K562 (cell line): Measurements from ENCODE around the gene COL6A6. TPM values are rescaled to one million over a fixed set of nuclear protein-coding genes. Genes with fewer than 3 reads are reported as not detected.

ENCODE experiments used
- ATAC-seq: fragments of 200-7000 bp; cut with Tn5 transposase; 3 replicates; pipeline ENCODE4 v1.9.1; 2020; ENCODE audit warnings: moderate library complexity
- BruUV-seq: library from RNA; stranded (reverse); fragments of 400-500 nt; replicated peaks from 2 replicates; lab custom pipeline; 2021; lab: Mats Ljungman, UMichigan
- CTCF ChIA-PET: fragments of 300-600 bp; formaldehyde crosslinking; extraction: SDS; loops from one replicate; lab custom pipeline; 2021; ENCODE audit warnings: low intra/inter-chr PET ratio; lab: Yijun Ruan, JAX
- POLR2A ChIA-PET: fragments of 300-600, 350-650 bp; sonication (Branson Sonifier 250); formaldehyde crosslinking; extraction: SDS; loops from one replicate; lab custom pipeline; 2021; ENCODE audit warnings: antibody characterized with exemption, inconsistent platforms; lab: Yijun Ruan, JAX
- DNase-seq, 4 experiments: peaks; one replicate each; pipeline versions ENCODE4 v3.0.0 to v3.0.0-alpha.2; 2011 to 2018; ENCODE audit warnings: low spot score in 3 of 4, mixed read lengths in 3 of 4; ENCODE audit errors: extremely low read depth in 1 of 4
- FAIRE-seq: peaks from 2 replicates; lab custom pipeline; 2011; peaks lifted over from hg19 to GRCh38; lab: Jason Lieb, UNC
- H2AFZ ChIP-seq: 2 replicates; pipeline ENCODE4 v1.6.0; 2011; ENCODE audit warnings: low read depth, low read length, control low read depth, inconsistent platforms
- H3K27ac ChIP-seq: fragments of 200-600 bp; 3 replicates; pipeline ENCODE4 v1.8.0; 2011; ENCODE audit warnings: low read depth, mild to moderate bottlenecking, control low read depth, inconsistent platforms, low read length, moderate library complexity, mixed read lengths; ENCODE audit errors: extremely low read depth
- H3K27me3 ChIP-seq, 2 experiments: fragments of 300-600 bp in 1 of 2; 2 replicates in 1 of 2; 3 replicates in 1 of 2; pipeline versions ENCODE4 v1.6.0 to v1.8.0; 2011; ENCODE audit warnings: inconsistent platforms in 2 of 2, low read length in 2 of 2, mild to moderate bottlenecking in 1 of 2, mixed read lengths in 1 of 2, moderate library complexity in 1 of 2; ENCODE audit not compliant: control insufficient read depth in 2 of 2, insufficient read depth in 2 of 2
- H3K36me3 ChIP-seq: fragments of 300-600 bp; 3 replicates; pipeline ENCODE4 v1.8.0; 2011; ENCODE audit warnings: mild to moderate bottlenecking, low read length, inconsistent platforms; ENCODE audit not compliant: control insufficient read depth, insufficient read depth
- H3K4me1 ChIP-seq, 2 experiments: fragments of 200-600 bp in 1 of 2; replicated peaks in 1 of 2; 2 replicates in 1 of 2; 3 replicates in 1 of 2; pipeline versions ENCODE4 v1.5.1 to v1.8.0; 2011; ENCODE audit warnings: inconsistent platforms in 2 of 2, low read length in 2 of 2, mild to moderate bottlenecking in 1 of 2, mixed read lengths in 1 of 2, moderate library complexity in 1 of 2; ENCODE audit not compliant: control insufficient read depth in 2 of 2, insufficient read depth in 2 of 2
- H3K4me2 ChIP-seq: 2 replicates; pipeline ENCODE4 v1.6.1; 2011; ENCODE audit warnings: low read length, control low read depth, inconsistent platforms, mixed read lengths; ENCODE audit not compliant: insufficient read depth
- H3K4me3 ChIP-seq: fragments of 200-600 bp; sonication (generic), shearing (Covaris generic); 2 replicates; pipeline ENCODE4 v1.5.1; 2016; ENCODE audit warnings: control low read depth, inconsistent platforms
- H3K79me2 ChIP-seq: fragments of 200-600 bp; 3 replicates; pipeline ENCODE4 v1.8.0; 2011; ENCODE audit warnings: low read length, inconsistent platforms; ENCODE audit not compliant: control insufficient read depth, insufficient read depth
- H3K9ac ChIP-seq, 2 experiments: 2 replicates each; pipeline versions ENCODE4 v1.6.0 to v1.6.1; 2011; ENCODE audit warnings: low read depth in 2 of 2, low read length in 2 of 2, control low read depth in 1 of 2, inconsistent platforms in 1 of 2, mild to moderate bottlenecking in 1 of 2, mixed read lengths in 1 of 2; ENCODE audit not compliant: insufficient read depth in 1 of 2
- H3K9me1 ChIP-seq: one replicate; pipeline ENCODE4 v1.6.0; 2011; ENCODE audit warnings: inconsistent platforms, mild to moderate bottlenecking, low read length, moderate library complexity; ENCODE audit not compliant: control insufficient read depth, insufficient read depth
- H3K9me3 ChIP-seq: replicated peaks from 2 replicates; pipeline ENCODE4 v1.5.1; 2011; ENCODE audit warnings: low read depth, low read length, inconsistent platforms; ENCODE audit not compliant: control insufficient read depth, insufficient read depth
- H4K20me1 ChIP-seq: replicated peaks from 2 replicates; pipeline ENCODE4 v1.6.1; 2011; ENCODE audit warnings: low read length, inconsistent platforms, mixed read lengths; ENCODE audit not compliant: control insufficient read depth, insufficient read depth
- KAT8 ChIP-seq: fragments of 450-650 bp; IDR thresholded peaks from 2 replicates; pipeline ENCODE4 v1.6.1; 2016; ENCODE audit warnings: low read depth, mild to moderate bottlenecking
- NFXL1 ChIP-seq: fragments of 450-650 bp; formaldehyde crosslinking; IDR thresholded peaks from 2 replicates; pipeline ENCODE4 v1.4.0; 2021; ENCODE audit warnings: mild to moderate bottlenecking
- RB1 ChIP-seq: fragments of 450-650 bp; IDR thresholded peaks from 2 replicates; pipeline ENCODE4 v1.6.1; 2017; ENCODE audit warnings: low read depth, mild to moderate bottlenecking
- SREBF1 ChIP-seq: fragments of 150-350 bp; IDR thresholded peaks from 2 replicates; pipeline ENCODE4 v1.6.1; 2014; ENCODE audit warnings: antibody characterized with exemption, low read depth, low read length, borderline replicate concordance
- TAF15 ChIP-seq: fragments of 200-400 bp; formaldehyde crosslinking; IDR thresholded peaks from 2 replicates; pipeline ENCODE4 v1.6.1; 2017; ENCODE audit warnings: mild to moderate bottlenecking, low read depth, low read length, moderate library complexity
- ZBTB34 ChIP-seq: fragments of 250-450 bp; sonication (Bioruptor Pico); IDR thresholded peaks from 2 replicates; pipeline ENCODE4 v1.8.0; 2021; ENCODE audit warnings: mild to moderate bottlenecking, moderate library complexity
- ZNF124 ChIP-seq: sonication (generic); formaldehyde crosslinking; IDR thresholded peaks from 2 replicates; pipeline ENCODE4 v1.8.1; 2022; ENCODE audit warnings: missing genetic modification reagents
- ZNF232 ChIP-seq: sonication (generic); formaldehyde crosslinking; IDR thresholded peaks from 2 replicates; pipeline ENCODE4 v1.8.0; 2022; ENCODE audit warnings: mild to moderate bottlenecking, missing genetic modification reagents
- ZNF253 ChIP-seq: fragments of 250-450 bp; sonication (Bioruptor Pico); conservative IDR thresholded peaks from 2 replicates; pipeline ENCODE4 v1.6.1; 2021; ENCODE audit warnings: mild to moderate bottlenecking
- ZNF655 ChIP-seq: fragments of 250-450 bp; sonication (Bioruptor Pico); IDR thresholded peaks from 2 replicates; pipeline ENCODE4 v1.5.0; 2021
- ZNF707 ChIP-seq: fragments of 250-450 bp; sonication (Bioruptor Pico); conservative IDR thresholded peaks from 2 replicates; pipeline ENCODE4 v1.8.0; 2022; ENCODE audit warnings: inconsistent platforms, mild to moderate bottlenecking, moderate library complexity
- WGBS: fragments of 100-300 bp; shearing (Covaris generic); methylation state at CpG from one replicate; pipeline ENCODE4 v1.1.6; 2016; ENCODE audit warnings: low coverage, mixed read lengths; ENCODE audit not compliant: insufficient coverage; ENCODE audit errors: missing lambda C conversion rate; 5-methylcytosine and 5-hydroxymethylcytosine counted together
- in situ Hi-C: fragments of 300-500 bp; cut with MboI; formaldehyde crosslinking; loops from 4 replicates; pipeline ENCODE4 v1.15.0; 2018; ENCODE audit warnings: inconsistent platforms, mixed read lengths
- intact Hi-C: fragments of 100-400 bp; cut with micrococcal nuclease; formaldehyde crosslinking; loops from 2 replicates; pipeline ENCODE4 v1.14.2; 2022
- polyA plus RNA-seq, 8 experiments: library from polyadenylated mRNA; depleted of rRNA in 4 of 8; stranded (reverse) in 5 of 8; unstranded in 3 of 8; fragments of >200 nt; fragmentation: Nextera tagmentation in 2 of 8; fragmentation: Illumina TruSeq in 1 of 8; extraction: Ambion mirVana in 2 of 8; extraction: Trizol in 1 of 8; gene quantifications; 2 replicates each; pipeline versions ENCODE4 v1.2.1 to v1.2.3, GENCODE V29; 2011 to 2014; ENCODE audit warnings: inconsistent platforms in 1 of 8, missing spikeins in 1 of 8
- total RNA-seq, 7 experiments: library from RNA; depleted of rRNA in 6 of 7; stranded (reverse); fragments of >200 nt in 6 of 7; fragmentation: Illumina TruSeq in 2 of 7; extraction: Trizol in 2 of 7; gene quantifications; 2 replicates each; pipeline versions ENCODE4 v1.2.1 to v1.2.3, GENCODE V29; 2011 to 2021; ENCODE audit warnings: low replicate concordance in 1 of 7
- TF ChIP-seq, protein P1 (sequence below): fragments of 200-400 bp; formaldehyde crosslinking; IDR thresholded peaks from 2 replicates; pipeline ENCODE4 v1.6.1; 2017; ENCODE audit warnings: mild to moderate bottlenecking, low read depth, low read length, moderate library complexity
- TF ChIP-seq, protein P2 (sequence below): sonication (generic); formaldehyde crosslinking; IDR thresholded peaks from 2 replicates; pipeline ENCODE4 v1.8.1; 2023; ENCODE audit warnings: mild to moderate bottlenecking, missing genetic modification reagents
- TF ChIP-seq, protein P3 (sequence below): sonication (generic); formaldehyde crosslinking; IDR thresholded peaks from 2 replicates; pipeline ENCODE4 v1.8.0; 2022; ENCODE audit warnings: mild to moderate bottlenecking, missing genetic modification reagents

The COL6A6 gene
- total and polyA plus RNA-seq, 9 of the 15 experiments (the other 6 are each of a cell fraction or from before 2014, with no cell fraction given), result 0.03 to 0.04 (median 0.03) TPM; not detected in 4

DNA sequence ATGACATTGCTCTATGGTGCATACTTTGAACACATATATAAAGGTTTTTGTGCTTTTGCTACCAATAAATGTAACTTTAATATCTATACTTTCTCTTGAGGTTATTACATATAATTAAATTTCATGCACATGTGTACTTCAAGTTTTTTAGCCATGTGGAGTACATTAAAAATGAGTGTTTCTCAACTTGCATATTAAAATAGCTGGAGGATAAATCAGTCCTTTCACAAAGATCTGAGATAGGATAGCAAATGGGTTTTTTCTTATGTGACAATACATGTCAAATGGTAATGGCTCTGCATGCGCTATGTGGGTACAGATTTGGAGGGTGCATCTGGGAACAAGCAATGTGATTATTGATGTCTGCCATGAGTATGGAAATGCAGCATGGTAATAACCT is 48.7 kb upstream of the COL6A6 start:
- ATAC-seq (no peak), FAIRE-seq (no peak), DNase-seq (no peak)
- Histone ChIP-seq H3K79me2 (no peaks in the 10 kb centered on the region), H3K36me3 (peaks cover 6% of the 10 kb centered on the region; the same call in 1 of the 3 replicates), H3K9me3 (no peaks in the 10 kb centered on the region), H3K27ac (no peak overlapping the region), H2AFZ (no peak overlapping the region), H3K9me1 (no peaks in the 10 kb centered on the region), H3K27me3 (no peaks in the 10 kb centered on the region), H4K20me1 (no peaks in the 10 kb centered on the region), H3K4me1 (no peaks in the 10 kb centered on the region), H3K4me3 (no peak overlapping the region), H3K4me2 (no peak overlapping the region), H3K9ac (no peak overlapping the region)
- no TSS peak for BruUV-seq
- in situ Hi-C loops, result no loop called here
- intact Hi-C loops, result no loop called here
- 100% methylated on average over 1 of the region's 1 CpG for WGBS
- TF ChIP-seq RB1, result no peak
- no peak for TF ChIP-seq KAT8
- no peak for TF ChIP-seq TAF15
- no peak for TF ChIP-seq ZNF253 (CRISPR knock-in tag)
- no peak for TF ChIP-seq NFXL1 (CRISPR knock-in tag)
- TF ChIP-seq ZNF707 (CRISPR knock-in tag), result no peak
- TF ChIP-seq ZNF232, result no peak
- TF ChIP-seq, protein P1, sequence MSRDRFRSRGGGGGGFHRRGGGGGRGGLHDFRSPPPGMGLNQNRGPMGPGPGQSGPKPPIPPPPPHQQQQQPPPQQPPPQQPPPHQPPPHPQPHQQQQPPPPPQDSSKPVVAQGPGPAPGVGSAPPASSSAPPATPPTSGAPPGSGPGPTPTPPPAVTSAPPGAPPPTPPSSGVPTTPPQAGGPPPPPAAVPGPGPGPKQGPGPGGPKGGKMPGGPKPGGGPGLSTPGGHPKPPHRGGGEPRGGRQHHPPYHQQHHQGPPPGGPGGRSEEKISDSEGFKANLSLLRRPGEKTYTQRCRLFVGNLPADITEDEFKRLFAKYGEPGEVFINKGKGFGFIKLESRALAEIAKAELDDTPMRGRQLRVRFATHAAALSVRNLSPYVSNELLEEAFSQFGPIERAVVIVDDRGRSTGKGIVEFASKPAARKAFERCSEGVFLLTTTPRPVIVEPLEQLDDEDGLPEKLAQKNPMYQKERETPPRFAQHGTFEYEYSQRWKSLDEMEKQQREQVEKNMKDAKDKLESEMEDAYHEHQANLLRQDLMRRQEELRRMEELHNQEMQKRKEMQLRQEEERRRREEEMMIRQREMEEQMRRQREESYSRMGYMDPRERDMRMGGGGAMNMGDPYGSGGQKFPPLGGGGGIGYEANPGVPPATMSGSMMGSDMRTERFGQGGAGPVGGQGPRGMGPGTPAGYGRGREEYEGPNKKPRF, result no peak
- TF ChIP-seq, protein P2, sequence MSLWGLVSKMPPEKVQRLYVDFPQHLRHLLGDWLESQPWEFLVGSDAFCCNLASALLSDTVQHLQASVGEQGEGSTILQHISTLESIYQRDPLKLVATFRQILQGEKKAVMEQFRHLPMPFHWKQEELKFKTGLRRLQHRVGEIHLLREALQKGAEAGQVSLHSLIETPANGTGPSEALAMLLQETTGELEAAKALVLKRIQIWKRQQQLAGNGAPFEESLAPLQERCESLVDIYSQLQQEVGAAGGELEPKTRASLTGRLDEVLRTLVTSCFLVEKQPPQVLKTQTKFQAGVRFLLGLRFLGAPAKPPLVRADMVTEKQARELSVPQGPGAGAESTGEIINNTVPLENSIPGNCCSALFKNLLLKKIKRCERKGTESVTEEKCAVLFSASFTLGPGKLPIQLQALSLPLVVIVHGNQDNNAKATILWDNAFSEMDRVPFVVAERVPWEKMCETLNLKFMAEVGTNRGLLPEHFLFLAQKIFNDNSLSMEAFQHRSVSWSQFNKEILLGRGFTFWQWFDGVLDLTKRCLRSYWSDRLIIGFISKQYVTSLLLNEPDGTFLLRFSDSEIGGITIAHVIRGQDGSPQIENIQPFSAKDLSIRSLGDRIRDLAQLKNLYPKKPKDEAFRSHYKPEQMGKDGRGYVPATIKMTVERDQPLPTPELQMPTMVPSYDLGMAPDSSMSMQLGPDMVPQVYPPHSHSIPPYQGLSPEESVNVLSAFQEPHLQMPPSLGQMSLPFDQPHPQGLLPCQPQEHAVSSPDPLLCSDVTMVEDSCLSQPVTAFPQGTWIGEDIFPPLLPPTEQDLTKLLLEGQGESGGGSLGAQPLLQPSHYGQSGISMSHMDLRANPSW, result no peak
- no peak for TF ChIP-seq SREBF1
- TF ChIP-seq, protein P3, sequence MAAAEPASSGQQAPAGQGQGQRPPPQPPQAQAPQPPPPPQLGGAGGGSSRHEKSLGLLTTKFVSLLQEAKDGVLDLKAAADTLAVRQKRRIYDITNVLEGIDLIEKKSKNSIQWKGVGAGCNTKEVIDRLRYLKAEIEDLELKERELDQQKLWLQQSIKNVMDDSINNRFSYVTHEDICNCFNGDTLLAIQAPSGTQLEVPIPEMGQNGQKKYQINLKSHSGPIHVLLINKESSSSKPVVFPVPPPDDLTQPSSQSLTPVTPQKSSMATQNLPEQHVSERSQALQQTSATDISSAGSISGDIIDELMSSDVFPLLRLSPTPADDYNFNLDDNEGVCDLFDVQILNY (CRISPR knock-in tag), result no peak
- TF ChIP-seq ZBTB34 (CRISPR knock-in tag), result no peak
- TF ChIP-seq ZNF655 (CRISPR knock-in tag), result no peak
- no peak for TF ChIP-seq ZNF124 (CRISPR knock-in tag)
- CTCF ChIA-PET, result no interaction called here
- POLR2A ChIA-PET, result no interaction called here
